NT2/D1 (cell line): ENCODE results near the gene NUMA1.

Experiments used
- DNase-seq: peaks from one replicate; pipeline ENCODE4 v3.0.0-alpha.2; 2011; ENCODE audit warnings: low read depth, low spot score
- H3K27me3 ChIP-seq: 2 replicates; pipeline ENCODE4 v1.6.0; 2011; ENCODE audit warnings: mild to moderate bottlenecking; ENCODE audit not compliant: insufficient read length, insufficient read depth
- H3K36me3 ChIP-seq: 2 replicates; pipeline ENCODE4 v1.6.1; 2011; ENCODE audit warnings: mild to moderate bottlenecking, low read length, mixed read lengths; ENCODE audit not compliant: insufficient read depth, insufficient read length
- H3K4me1 ChIP-seq: 2 replicates; pipeline ENCODE4 v1.5.1; 2011; ENCODE audit not compliant: insufficient read depth, insufficient read length
- H3K4me3 ChIP-seq: 2 replicates; pipeline ENCODE4 v1.5.1; 2011; ENCODE audit warnings: low read depth; ENCODE audit not compliant: insufficient read length
- H3K9ac ChIP-seq: 2 replicates; pipeline ENCODE4 v1.6.0; 2011; ENCODE audit warnings: low read depth; ENCODE audit not compliant: insufficient read length
- H3K9me3 ChIP-seq: 2 replicates; pipeline ENCODE4 v1.5.1; 2011; ENCODE audit warnings: mild to moderate bottlenecking, low read length; ENCODE audit not compliant: insufficient read depth
- SUZ12 ChIP-seq: IDR thresholded peaks from 2 replicates; pipeline ENCODE4 v1.6.1; 2011; ENCODE audit not compliant: insufficient read length, insufficient read depth; ENCODE audit errors: extremely low read depth
- YY1 ChIP-seq: IDR thresholded peaks from 2 replicates; pipeline ENCODE4 v1.6.1; 2011; ENCODE audit not compliant: insufficient read length, insufficient read depth
- ZNF274 ChIP-seq: IDR thresholded peaks from 2 replicates; pipeline ENCODE4 v1.6.1; 2011; ENCODE audit warnings: mild to moderate bottlenecking, low read depth, low read length

The NUMA1 gene

DNA sequence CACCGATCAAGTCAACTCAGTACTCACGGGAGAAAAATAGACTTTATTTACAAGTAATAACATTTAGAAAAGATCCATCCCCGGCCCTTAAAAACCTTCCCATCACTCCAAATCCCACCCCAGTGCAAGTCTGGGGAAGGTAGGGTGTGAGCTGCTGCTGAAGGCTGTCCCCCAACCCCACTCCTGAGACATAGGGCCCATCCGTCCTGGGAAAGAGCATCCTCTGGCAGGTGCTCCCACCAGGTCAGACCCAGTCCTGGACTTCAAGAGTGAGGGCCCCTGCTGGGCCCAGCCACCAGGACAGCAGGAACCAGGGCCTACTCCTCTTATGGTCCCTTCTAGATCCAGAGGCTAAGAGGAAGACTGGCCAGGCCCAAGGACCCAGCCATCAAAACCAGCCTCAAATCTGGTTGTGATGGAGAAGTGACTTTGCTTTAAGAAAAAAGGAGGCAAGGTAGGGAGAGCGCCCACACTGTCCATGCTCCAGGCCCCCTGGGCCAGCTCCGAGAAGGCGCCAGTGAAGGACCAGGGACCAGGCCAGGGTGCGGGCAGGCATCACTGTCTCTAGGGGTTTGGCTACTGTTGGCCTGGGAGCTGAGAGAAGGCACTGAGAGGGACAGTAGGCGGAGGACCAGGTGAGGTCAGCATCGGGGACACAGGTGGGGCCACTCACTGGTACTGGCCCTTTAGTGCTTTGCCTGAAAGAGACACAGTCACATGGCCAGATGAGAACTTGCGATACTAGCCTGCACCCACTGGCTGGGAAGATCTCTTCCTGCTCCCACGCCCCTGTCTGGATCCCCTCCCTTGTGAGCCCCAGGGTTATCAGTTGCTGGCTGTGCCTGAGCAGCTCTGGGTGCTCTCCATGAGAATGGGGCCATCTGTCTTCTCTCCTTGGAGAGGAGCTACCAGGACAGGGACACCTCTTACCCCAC, 77.2 kb downstream of the NUMA1 start:
- H3K36me3 ChIP-seq: peaks cover 98% of the 10 kb centered on the region
- no peaks in the 10 kb centered on the region for H3K9me3 ChIP-seq
- no peak overlapping the region for H3K9ac ChIP-seq
- no peaks in the 10 kb centered on the region for H3K27me3 ChIP-seq
- TF ChIP-seq ZNF274 (no peak), YY1 (no peak), SUZ12 (no peak)
- no peaks in the 10 kb centered on the region for H3K4me1 ChIP-seq
- H3K4me3 ChIP-seq: no peak overlapping the region
- no peak for DNase-seq

DNA sequence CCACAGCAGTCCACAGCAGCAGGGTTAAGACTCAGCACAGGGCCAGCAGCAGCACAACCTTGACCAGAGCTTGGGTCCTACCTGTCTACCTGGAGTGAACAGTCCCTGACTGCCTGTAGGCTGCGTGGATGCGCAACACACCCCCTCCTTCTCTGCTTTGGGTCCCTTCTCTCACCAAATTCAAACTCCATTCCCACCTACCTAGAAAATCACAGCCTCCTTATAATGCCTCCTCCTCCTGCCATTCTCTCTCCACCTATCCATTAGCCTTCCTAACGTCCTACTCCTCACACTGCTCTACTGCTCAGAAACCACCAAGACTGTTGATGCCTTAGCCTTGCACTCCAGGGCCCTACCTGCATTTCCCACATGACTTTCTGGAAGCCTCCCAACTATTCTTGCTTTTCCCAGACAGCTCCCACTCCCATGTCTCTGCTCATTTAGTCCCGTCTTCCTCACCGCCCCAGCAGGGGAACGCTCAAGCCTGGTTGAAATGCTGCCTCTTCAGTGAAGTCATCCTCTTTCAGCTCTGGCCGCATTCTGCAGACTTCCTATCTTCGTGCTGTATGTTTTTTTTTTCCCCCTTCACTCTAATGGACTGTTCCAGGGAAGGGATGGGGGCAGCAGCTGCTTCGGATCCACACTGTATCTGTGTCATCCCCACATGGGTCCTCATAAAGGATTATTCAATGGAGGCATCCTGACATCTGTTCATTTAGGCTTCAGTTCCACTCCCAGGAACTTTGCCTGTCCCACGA, 78.3 kb downstream of the NUMA1 start:
- TF ChIP-seq ZNF274: no peak
- TF ChIP-seq YY1: no peak
- TF ChIP-seq SUZ12: no peak
- H3K4me1 ChIP-seq: peaks cover 4% of the 10 kb centered on the region
- DNase-seq: no peak
- no peaks in the 10 kb centered on the region for H3K27me3 ChIP-seq
- no peak overlapping the region for H3K9ac ChIP-seq
- peaks cover 92% of the 10 kb centered on the region for H3K36me3 ChIP-seq
- H3K9me3 ChIP-seq: no peaks in the 10 kb centered on the region
- H3K4me3 ChIP-seq: no peak overlapping the region

DNA sequence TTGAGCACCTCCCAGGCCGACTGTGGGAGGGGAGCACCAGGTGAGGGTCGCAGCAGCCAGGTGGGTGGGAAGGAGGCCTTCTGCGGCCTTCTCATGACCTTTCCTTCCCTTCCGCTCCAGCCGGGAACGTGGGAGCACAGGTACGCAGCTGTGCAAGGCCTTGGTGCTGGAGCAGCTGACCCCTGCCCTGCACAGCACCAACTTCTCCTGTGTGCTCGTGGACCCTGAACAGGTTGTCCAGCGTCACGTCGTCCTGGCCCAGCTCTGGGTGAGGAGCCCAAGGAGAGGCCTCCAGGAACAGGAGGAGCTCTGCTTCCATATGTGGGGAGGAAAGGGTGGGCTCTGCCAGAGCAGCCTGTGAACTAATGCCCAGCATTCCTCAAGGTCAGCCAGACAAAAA, 79.1 kb downstream of the NUMA1 start:
- no peak for DNase-seq
- peaks cover 91% of the 10 kb centered on the region for H3K36me3 ChIP-seq
- H3K9me3 ChIP-seq: no peaks in the 10 kb centered on the region
- no peak for TF ChIP-seq SUZ12
- TF ChIP-seq ZNF274: no peak
- no peak for TF ChIP-seq YY1
- H3K9ac ChIP-seq: no peak overlapping the region
- H3K4me1 ChIP-seq: peaks cover 4% of the 10 kb centered on the region
- H3K4me3 ChIP-seq: no peak overlapping the region
- H3K27me3 ChIP-seq: no peaks in the 10 kb centered on the region

DNA sequence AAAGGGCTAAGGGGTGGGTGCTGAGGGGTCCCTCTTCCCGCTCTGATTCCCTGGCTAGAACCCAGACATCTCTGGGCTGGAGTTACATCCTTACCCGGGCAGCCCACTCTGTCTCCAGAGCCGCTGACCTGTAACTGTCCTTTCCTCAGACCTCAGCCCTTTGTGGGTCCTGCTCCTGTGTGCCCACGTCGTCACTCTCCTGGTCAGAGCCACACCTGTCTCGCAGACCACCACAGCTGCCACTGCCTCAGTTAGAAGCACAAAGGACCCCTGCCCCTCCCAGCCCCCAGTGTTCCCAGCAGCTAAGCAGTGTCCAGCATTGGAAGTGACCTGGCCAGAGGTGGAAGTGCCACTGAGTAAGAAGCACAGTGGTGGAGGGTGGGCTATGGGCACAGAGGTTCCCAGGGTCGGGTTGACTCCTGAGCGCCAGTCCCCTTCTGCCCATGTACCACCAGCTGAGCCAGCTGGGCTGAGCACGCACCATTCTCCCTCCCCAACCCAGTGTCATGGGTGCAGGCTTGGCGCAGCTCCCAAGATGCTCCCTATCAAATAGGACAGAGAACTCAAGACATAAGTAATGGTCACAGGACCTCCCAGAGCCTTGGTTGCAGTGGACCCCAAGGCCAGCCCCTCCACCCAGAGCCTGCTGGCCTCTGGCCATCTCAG, 80.0 kb downstream of the NUMA1 start:
- H3K9ac ChIP-seq: no peak overlapping the region
- no peak for TF ChIP-seq ZNF274
- no peak for TF ChIP-seq SUZ12
- TF ChIP-seq YY1: no peak
- no peak for DNase-seq
- H3K36me3 ChIP-seq: peaks cover 87% of the 10 kb centered on the region
- H3K4me3 ChIP-seq: no peak overlapping the region
- peaks cover 4% of the 10 kb centered on the region for H3K4me1 ChIP-seq
- no peaks in the 10 kb centered on the region for H3K27me3 ChIP-seq
- H3K9me3 ChIP-seq: no peaks in the 10 kb centered on the region

DNA sequence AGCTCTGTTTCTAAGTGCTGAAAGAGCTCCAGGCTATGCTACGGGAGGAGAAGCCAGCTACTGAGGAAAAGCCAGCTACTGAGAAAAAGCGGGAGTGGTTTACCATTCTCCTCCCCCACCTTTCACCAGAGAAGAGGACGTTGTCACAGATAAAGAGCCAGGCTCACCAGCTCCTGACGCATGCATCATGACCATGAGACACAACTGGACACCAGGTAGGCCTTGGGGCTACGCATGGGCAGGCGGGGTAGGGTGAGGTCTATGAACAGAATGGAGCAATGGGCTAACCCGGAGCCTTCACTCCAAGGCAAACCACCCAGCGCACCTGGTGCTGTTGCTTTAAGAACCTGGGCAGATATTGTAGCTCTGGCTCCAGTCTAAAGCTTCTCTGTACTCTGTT, 80.5 kb downstream of the NUMA1 start:
- Histone ChIP-seq H3K9ac (no peak overlapping the region), H3K4me1 (peaks cover 4% of the 10 kb centered on the region), H3K36me3 (peaks cover 83% of the 10 kb centered on the region), H3K9me3 (no peaks in the 10 kb centered on the region), H3K27me3 (no peaks in the 10 kb centered on the region), H3K4me3 (no peak overlapping the region)
- TF ChIP-seq SUZ12 (no peak), YY1 (no peak), ZNF274 (no peak)
- DNase-seq: no peak

DNA sequence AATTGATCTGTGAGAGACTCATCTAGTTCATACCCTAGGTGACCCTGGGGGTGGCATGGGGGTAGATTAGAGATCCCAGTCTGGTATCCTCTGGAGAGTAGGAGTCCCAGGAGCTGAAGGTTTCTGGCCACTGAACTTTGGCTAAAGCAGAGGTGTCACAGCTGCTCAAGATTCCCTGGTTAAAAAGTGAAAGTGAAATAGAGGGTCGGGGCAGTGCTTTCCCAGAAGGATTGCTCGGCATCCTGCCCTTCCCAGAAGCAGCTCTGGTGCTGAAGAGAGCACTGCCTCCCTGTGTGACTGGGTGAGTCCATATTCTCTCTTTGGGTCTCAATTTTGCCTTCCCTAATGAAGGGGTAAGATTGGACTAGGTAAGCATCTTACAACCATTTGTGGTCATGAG, 81.0 kb downstream of the NUMA1 start:
- Histone ChIP-seq H3K36me3 (peaks cover 82% of the 10 kb centered on the region), H3K9ac (no peak overlapping the region), H3K4me1 (peaks cover 4% of the 10 kb centered on the region), H3K9me3 (no peaks in the 10 kb centered on the region), H3K4me3 (no peak overlapping the region), H3K27me3 (no peaks in the 10 kb centered on the region)
- no peak for DNase-seq
- TF ChIP-seq YY1 (no peak), SUZ12 (no peak), ZNF274 (no peak)
